H9 (cell line): Measurements from ENCODE around the gene USP8. TPM values are rescaled to one million over a fixed set of nuclear protein-coding genes. Genes with fewer than 3 reads are reported as not detected.

ENCODE experiments used
- DNase-seq: peaks from one replicate; pipeline ENCODE4 v3.0.0-alpha.2; 2017
- H2AFZ ChIP-seq: one replicate; pipeline ENCODE4 v1.6.1; 2013; ENCODE audit warnings: mild to moderate bottlenecking, low read length, control low read depth, moderate library complexity
- H2AK5ac ChIP-seq: 2 replicates; pipeline ENCODE4 v1.6.1; 2013; ENCODE audit warnings: low read length, control low read depth, mixed read lengths; ENCODE audit not compliant: insufficient read length
- H2BK120ac ChIP-seq: one replicate; pipeline ENCODE4 v1.6.1; 2013; ENCODE audit warnings: low read depth, mild to moderate bottlenecking, low read length, control low read depth, inconsistent platforms; ENCODE audit not compliant: poor library complexity, severe bottlenecking
- H2BK12ac ChIP-seq: 2 replicates; pipeline ENCODE4 v1.6.1; 2013; ENCODE audit warnings: low read length, control low read depth, mixed read lengths, low read depth; ENCODE audit not compliant: insufficient read length
- H2BK15ac ChIP-seq: 2 replicates; pipeline ENCODE4 v1.6.1; 2013; ENCODE audit warnings: low read depth, low read length, control low read depth
- H2BK20ac ChIP-seq: one replicate; pipeline ENCODE4 v1.6.1; 2013; ENCODE audit warnings: low read depth, mild to moderate bottlenecking, low read length, control low read depth, inconsistent platforms; ENCODE audit not compliant: poor library complexity, severe bottlenecking
- H2BK5ac ChIP-seq: 2 replicates; pipeline ENCODE4 v1.6.1; 2013; ENCODE audit warnings: low read length, control low read depth, mixed read lengths; ENCODE audit not compliant: insufficient read length
- H3K14ac ChIP-seq: 2 replicates; pipeline ENCODE4 v1.6.1; 2013; ENCODE audit warnings: low read length, control low read depth; ENCODE audit not compliant: insufficient read depth
- H3K18ac ChIP-seq: 2 replicates; pipeline ENCODE4 v1.6.1; 2013; ENCODE audit warnings: low read depth, mild to moderate bottlenecking, mixed read lengths, low read length, control low read depth; ENCODE audit not compliant: insufficient read length
- H3K23ac ChIP-seq: 2 replicates; pipeline ENCODE4 v1.6.1; 2013; ENCODE audit warnings: low read length, control low read depth, mixed read lengths, low read depth; ENCODE audit not compliant: insufficient read length
- H3K23me2 ChIP-seq: 2 replicates; pipeline ENCODE4 v1.6.1; 2013; ENCODE audit warnings: low read depth, mild to moderate bottlenecking, mixed read lengths, low read length, control low read depth; ENCODE audit not compliant: insufficient read length, poor library complexity, severe bottlenecking
- H3K27ac ChIP-seq: 2 replicates; pipeline ENCODE4 v1.5.1; 2013; ENCODE audit warnings: low read length, control low read depth, mixed read lengths, low read depth; ENCODE audit not compliant: insufficient read length
- H3K27me3 ChIP-seq: 2 replicates; pipeline ENCODE4 v1.6.1; 2013; ENCODE audit warnings: low read length, control low read depth, inconsistent platforms; ENCODE audit not compliant: insufficient read depth
- H3K4ac ChIP-seq: 2 replicates; pipeline ENCODE4 v1.6.1; 2013; ENCODE audit warnings: low read depth, mild to moderate bottlenecking, control low read depth, inconsistent platforms, low read length, moderate library complexity
- H3K4me1 ChIP-seq: 2 replicates; pipeline ENCODE4 v1.6.1; 2013; ENCODE audit warnings: low read length, control low read depth, inconsistent platforms; ENCODE audit not compliant: insufficient read depth
- H3K4me2 ChIP-seq: 2 replicates; pipeline ENCODE4 v1.6.1; 2013; ENCODE audit warnings: low read length, control low read depth, mixed read lengths; ENCODE audit not compliant: insufficient read length, insufficient read depth
- H3K56ac ChIP-seq: 2 replicates; pipeline ENCODE4 v1.6.1; 2013; ENCODE audit warnings: low read depth, mild to moderate bottlenecking, mixed read lengths, low read length, control low read depth; ENCODE audit not compliant: insufficient read length
- H3K79me1 ChIP-seq: 2 replicates; pipeline ENCODE4 v1.6.1; 2013; ENCODE audit warnings: low read depth, mild to moderate bottlenecking, moderate library complexity, low read length, control low read depth, inconsistent platforms; ENCODE audit not compliant: insufficient read depth, poor library complexity, severe bottlenecking
- H3K79me2 ChIP-seq: 2 replicates; pipeline ENCODE4 v1.6.1; 2013; ENCODE audit warnings: low read length, control low read depth, inconsistent platforms; ENCODE audit not compliant: insufficient read depth
- H3K9ac ChIP-seq: 2 replicates; pipeline ENCODE4 v1.6.1; 2013; ENCODE audit warnings: low read length, control low read depth, mixed read lengths; ENCODE audit not compliant: insufficient read length; ENCODE audit errors: extremely low read depth
- H3K9me3 ChIP-seq: one replicate; pipeline ENCODE4 v1.6.1; 2013; ENCODE audit warnings: low read depth, low read length, inconsistent platforms; ENCODE audit not compliant: control insufficient read depth
- H3T11ph ChIP-seq: one replicate; pipeline ENCODE4 v1.6.1; 2013; ENCODE audit warnings: mild to moderate bottlenecking, low read length, control low read depth, inconsistent platforms
- H4K20me1 ChIP-seq: one replicate; pipeline ENCODE4 v1.6.1; 2013; ENCODE audit not compliant: control insufficient read depth, insufficient read length, insufficient read depth
- H4K5ac ChIP-seq: 2 replicates; pipeline ENCODE4 v1.6.1; 2013; ENCODE audit warnings: low read depth, mild to moderate bottlenecking, mixed read lengths, low read length, control low read depth; ENCODE audit not compliant: insufficient read length
- H4K8ac ChIP-seq: replicated peaks from 2 replicates; pipeline ENCODE4 v1.6.1; 2013; ENCODE audit warnings: low read length, control low read depth, mixed read lengths, low read depth; ENCODE audit not compliant: insufficient read length
- H4K91ac ChIP-seq: 2 replicates; pipeline ENCODE4 v1.6.1; 2013; ENCODE audit warnings: low read depth, mild to moderate bottlenecking, moderate library complexity, mixed read lengths, low read length, control low read depth; ENCODE audit not compliant: insufficient read length
- H3K27ac Mint-ChIP-seq, 3 experiments: 2 replicates in 2 of 3; 3 replicates in 1 of 3; pipeline ENCODE4 v1.8.0; 2020 to 2021; ENCODE audit warnings: mixed read lengths in 3 of 3, mild to moderate bottlenecking in 1 of 3, moderate library complexity in 1 of 3
- H3K27me3 Mint-ChIP-seq: 2 replicates; pipeline ENCODE4 v1.8.0; 2021; ENCODE audit warnings: low read depth, mild to moderate bottlenecking, moderate library complexity, mixed read lengths
- H3K36me3 Mint-ChIP-seq, 3 experiments: 2 replicates in 2 of 3; 3 replicates in 1 of 3; pipeline ENCODE4 v1.8.0; 2020 to 2021; ENCODE audit warnings: low read depth in 3 of 3, mixed read lengths in 3 of 3; ENCODE audit not compliant: insufficient read depth in 1 of 3
- H3K4me1 Mint-ChIP-seq, 2 experiments: 2 replicates each; pipeline ENCODE4 v1.8.0; 2020; ENCODE audit warnings: mixed read lengths in 2 of 2
- H3K4me3 Mint-ChIP-seq, 2 experiments: 2 replicates in 1 of 2; 3 replicates in 1 of 2; pipeline ENCODE4 v1.8.0; 2020 to 2021; ENCODE audit warnings: mild to moderate bottlenecking in 2 of 2, mixed read lengths in 2 of 2, moderate library complexity in 1 of 2
- H3K9me3 Mint-ChIP-seq, 2 experiments: 2 replicates in 1 of 2; 3 replicates in 1 of 2; pipeline ENCODE4 v1.8.0; 2020; ENCODE audit warnings: mild to moderate bottlenecking in 2 of 2, mixed read lengths in 2 of 2, moderate library complexity in 1 of 2
- WGBS: extraction: QIAGEN DNeasy Blood & Tissue Kit; methylation state at CpG from one replicate; pipeline ENCODE4 v1.1.7; 2013; ENCODE audit warnings: missing lambda C conversion rate, low lambda C conversion rate, mixed read lengths; ENCODE audit not compliant: insufficient read length; ENCODE audit errors: extremely low coverage; 5-methylcytosine and 5-hydroxymethylcytosine counted together
- total RNA-seq: library from RNA; stranded (reverse); gene quantifications from 2 replicates; pipeline ENCODE4 v1.2.1, GENCODE V29; 2021
- TF ChIP-seq, protein P1 (sequence below): fragments of 200-600 bp; sonication (generic); conservative IDR thresholded peaks from 3 replicates; pipeline ENCODE4 v1.8.0; 2021; ENCODE audit warnings: antibody characterized with exemption, mild to moderate bottlenecking

Gene USP8
- total RNA-seq, 1 experiment from 2014 or later, result 67.1 TPM

DNA sequence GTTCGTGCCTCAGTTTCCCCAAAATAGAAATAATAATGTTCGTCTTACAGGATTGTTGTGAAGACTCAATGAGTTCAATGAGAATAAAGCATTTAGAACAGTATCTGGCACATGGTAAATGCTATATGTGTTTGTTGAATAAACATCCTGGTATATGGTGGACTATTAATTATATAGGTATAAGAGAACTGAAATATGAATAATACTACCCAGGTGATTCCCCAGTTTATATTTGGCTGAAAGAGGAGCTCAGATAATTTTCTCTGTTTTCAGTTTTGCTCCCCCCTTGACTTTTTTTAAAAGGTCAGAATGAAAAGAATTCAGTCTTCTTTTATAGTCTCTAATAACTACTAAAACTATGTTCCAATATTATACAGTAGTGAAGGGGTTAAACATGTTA lies 46.9 kb downstream of the USP8 start:
- Histone ChIP-seq H2BK5ac (no peak overlapping the region), H3K56ac (no peak overlapping the region), H2BK15ac (no peak overlapping the region), H2BK120ac (no peak overlapping the region), H2BK20ac (no peak overlapping the region), H3K4ac (no peak overlapping the region), H3K23me2 (no peaks in the 10 kb centered on the region), H3K79me2 (no peaks in the 10 kb centered on the region), H3K9ac (no peak overlapping the region), H3K23ac (no peak overlapping the region), H2BK12ac (no peak overlapping the region), H3K4me1 (peaks cover 5% of the 10 kb centered on the region; the same call in 1 of the 2 replicates), H4K8ac (no peak overlapping the region), H3T11ph (no peak overlapping the region), H3K14ac (no peak overlapping the region), H3K9me3 (no peaks in the 10 kb centered on the region), H3K27ac (no peak overlapping the region), H3K79me1 (no peaks in the 10 kb centered on the region), H4K20me1 (no peaks in the 10 kb centered on the region), H2AK5ac (no peak overlapping the region), H2AFZ (no peak overlapping the region), H4K5ac (no peak overlapping the region), H3K27me3 (no peaks in the 10 kb centered on the region), H4K91ac (no peak overlapping the region), H3K4me2 (no peak overlapping the region), H3K18ac (no peak overlapping the region)
- no peak overlapping the region for H3K4me3 Mint-ChIP-seq
- H3K27me3 Mint-ChIP-seq, result no peaks in the 10 kb centered on the region
- no peak for DNase-seq
- no peak overlapping the region for H3K27ac Mint-ChIP-seq
- peaks cover 9 to 32% (median 14%) of the 10 kb centered on the region in 3 experiments; a peak in 5 of 7 replicates for H3K36me3 Mint-ChIP-seq
- H3K9me3 Mint-ChIP-seq, result no peaks in the 10 kb centered on the region
- no CpG with 5 or more reads among the region's 2 CpGs for WGBS
- TF ChIP-seq, protein P1, sequence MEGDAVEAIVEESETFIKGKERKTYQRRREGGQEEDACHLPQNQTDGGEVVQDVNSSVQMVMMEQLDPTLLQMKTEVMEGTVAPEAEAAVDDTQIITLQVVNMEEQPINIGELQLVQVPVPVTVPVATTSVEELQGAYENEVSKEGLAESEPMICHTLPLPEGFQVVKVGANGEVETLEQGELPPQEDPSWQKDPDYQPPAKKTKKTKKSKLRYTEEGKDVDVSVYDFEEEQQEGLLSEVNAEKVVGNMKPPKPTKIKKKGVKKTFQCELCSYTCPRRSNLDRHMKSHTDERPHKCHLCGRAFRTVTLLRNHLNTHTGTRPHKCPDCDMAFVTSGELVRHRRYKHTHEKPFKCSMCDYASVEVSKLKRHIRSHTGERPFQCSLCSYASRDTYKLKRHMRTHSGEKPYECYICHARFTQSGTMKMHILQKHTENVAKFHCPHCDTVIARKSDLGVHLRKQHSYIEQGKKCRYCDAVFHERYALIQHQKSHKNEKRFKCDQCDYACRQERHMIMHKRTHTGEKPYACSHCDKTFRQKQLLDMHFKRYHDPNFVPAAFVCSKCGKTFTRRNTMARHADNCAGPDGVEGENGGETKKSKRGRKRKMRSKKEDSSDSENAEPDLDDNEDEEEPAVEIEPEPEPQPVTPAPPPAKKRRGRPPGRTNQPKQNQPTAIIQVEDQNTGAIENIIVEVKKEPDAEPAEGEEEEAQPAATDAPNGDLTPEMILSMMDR, result no peak
- peaks cover 10 to 12% of the 10 kb centered on the region in 2 experiments for H3K4me1 Mint-ChIP-seq
